Testis (tissue), 3 donors: ENCODE data around the gene CACNG6. TPM values are rescaled to one million over a fixed set of nuclear protein-coding genes. Genes with fewer than 3 reads are reported as not detected.
"Not testable (repeated sequence)": the region's sequence is repeated elsewhere in the genome, so short reads cannot be mapped to it uniquely, and the experiment has no call there.

Source experiments
- DNase-seq: peaks from one replicate; pipeline ENCODE4 v3.0.0-alpha.2; 2019
- H3K27ac ChIP-seq, 2 donors: fragments of 200-600 bp; sonication (generic); one replicate each; pipeline ENCODE4 v1.5.1; 2019
- H3K27me3 ChIP-seq: fragments of 200-600 bp; sonication (generic); one replicate; pipeline ENCODE4 v1.5.1; 2019
- H3K36me3 ChIP-seq: fragments of 200-600 bp; sonication (generic); one replicate; pipeline ENCODE4 v1.5.1; 2017; ENCODE audit warnings: low read depth; ENCODE audit errors: missing control alignments
- H3K4me1 ChIP-seq: fragments of 200-600 bp; sonication (generic); one replicate; pipeline ENCODE4 v1.5.1; 2019
- H3K4me3 ChIP-seq, 2 donors: fragments of 200-600 bp; sonication (generic); one replicate each; pipeline ENCODE4 v1.5.1; 2017 to 2019
- H3K9me3 ChIP-seq: fragments of 200-600 bp; sonication (generic); one replicate; pipeline ENCODE4 v1.5.1; 2017
- POLR2A ChIP-seq: fragments of 450-650 bp; IDR thresholded peaks from one replicate; pipeline ENCODE4 v1.6.1; 2017; ENCODE audit warnings: antibody characterized with exemption, mild to moderate bottlenecking, moderate library complexity
- WGBS, 2 donors: methylation state at CpG; one replicate each; pipeline ENCODE4 v1.1.5; 2018; 5-methylcytosine and 5-hydroxymethylcytosine counted together
- intact Hi-C: fragments of 100-400 bp; cut with DNase I; formaldehyde crosslinking; loops from one replicate; pipeline ENCODE4 v1.15.1; 2023; ENCODE audit warnings: low total_unique reads
- polyA plus RNA-seq: library from polyadenylated mRNA; stranded (reverse); fragments of 350-450 nt; fragmentation: Illumina TruSeq; extraction: RNeasy Lipid Tissue Mini Kit (QIAGEN cat#74804); gene quantifications from one replicate; pipeline ENCODE4 v1.2.3, GENCODE V29; 2014; ENCODE audit warnings: low read depth, low replicate concordance; ENCODE audit not compliant: insufficient read depth
- total RNA-seq, 2 donors: library from RNA; depleted of rRNA; stranded (reverse); fragments of >200 nt; gene quantifications; one replicate each; pipeline ENCODE4 v1.2.3, GENCODE V29; 2016
- TF ChIP-seq, protein P1 (sequence below), 3 experiments: fragments of 450-650 bp in 2 of 3; fragments of 200-600 bp in 1 of 3; sonication (generic) in 1 of 3; IDR thresholded peaks; one replicate each; pipeline ENCODE4 v1.5.1; 2016 to 2019; ENCODE audit warnings: antibody characterized with exemption in 3 of 3, mild to moderate bottlenecking in 2 of 3, moderate library complexity in 1 of 3

CACNG6 gene
- total and polyA plus RNA-seq, 3 donors from 2014 or later, result 2.1 to 5.5 (median 5.3) TPM

DNA sequence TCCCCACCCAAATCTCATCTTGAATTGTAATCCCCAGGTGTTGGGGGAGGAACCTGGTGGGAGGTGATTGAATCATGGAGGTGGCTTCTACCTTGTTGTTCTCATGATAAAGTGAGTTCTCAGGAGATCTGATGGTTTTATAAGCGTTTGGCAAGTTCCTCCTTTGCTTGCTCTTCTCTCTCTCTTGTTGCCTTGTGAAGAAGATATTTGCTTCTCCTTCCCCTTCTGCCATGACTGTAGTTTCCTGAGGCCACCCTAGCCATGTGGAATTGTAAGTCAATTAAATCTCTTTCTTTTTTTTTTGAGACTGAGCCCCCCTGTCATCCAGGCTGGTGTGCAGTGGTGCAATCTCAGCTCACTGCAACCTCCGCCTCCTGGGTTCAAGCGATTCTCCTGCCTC is 37.9 kb downstream of the CACNG6 start:
- intact Hi-C loops, result no loop called here

DNA sequence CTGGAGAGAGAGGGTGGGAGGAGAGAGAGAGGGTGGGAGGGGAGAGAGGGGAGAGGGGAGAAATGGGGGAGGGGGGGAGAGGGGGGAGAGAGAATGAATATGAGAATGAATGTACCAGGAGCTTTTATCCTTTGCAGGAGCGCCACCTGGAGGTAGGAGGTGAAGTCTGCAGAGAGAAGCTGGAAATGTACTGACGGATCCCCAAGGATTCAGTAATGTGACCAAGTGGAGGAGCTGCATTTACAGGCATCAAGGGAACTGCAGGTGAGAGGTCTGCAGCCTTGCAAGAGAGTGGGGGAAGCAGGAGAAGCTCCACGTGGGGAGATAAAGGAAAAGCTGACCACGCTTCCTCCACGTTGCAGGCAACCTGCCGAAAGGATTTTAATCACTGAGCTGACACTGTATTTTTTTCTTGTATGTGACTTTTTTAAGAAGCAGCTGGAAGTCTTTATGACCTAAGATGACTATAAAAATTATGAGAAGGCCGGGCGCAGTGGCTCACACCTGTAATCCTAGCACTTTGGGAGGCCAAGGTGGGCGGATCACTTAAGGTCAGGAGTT is 38.6 kb downstream of the CACNG6 start:
- no peaks in the 10 kb centered on the region for H3K27me3 ChIP-seq
- H3K27ac ChIP-seq, result no peak overlapping the region
- no peak overlapping the region for H3K4me3 ChIP-seq
- intact Hi-C loops, result no loop called here
- H3K36me3 ChIP-seq, result no peaks in the 10 kb centered on the region
- WGBS, 2 donors, result 31 to 37% methylated on average over 9 of the region's 9 CpGs
- DNase-seq, result peak; percentile 80
- TF ChIP-seq, protein P1, sequence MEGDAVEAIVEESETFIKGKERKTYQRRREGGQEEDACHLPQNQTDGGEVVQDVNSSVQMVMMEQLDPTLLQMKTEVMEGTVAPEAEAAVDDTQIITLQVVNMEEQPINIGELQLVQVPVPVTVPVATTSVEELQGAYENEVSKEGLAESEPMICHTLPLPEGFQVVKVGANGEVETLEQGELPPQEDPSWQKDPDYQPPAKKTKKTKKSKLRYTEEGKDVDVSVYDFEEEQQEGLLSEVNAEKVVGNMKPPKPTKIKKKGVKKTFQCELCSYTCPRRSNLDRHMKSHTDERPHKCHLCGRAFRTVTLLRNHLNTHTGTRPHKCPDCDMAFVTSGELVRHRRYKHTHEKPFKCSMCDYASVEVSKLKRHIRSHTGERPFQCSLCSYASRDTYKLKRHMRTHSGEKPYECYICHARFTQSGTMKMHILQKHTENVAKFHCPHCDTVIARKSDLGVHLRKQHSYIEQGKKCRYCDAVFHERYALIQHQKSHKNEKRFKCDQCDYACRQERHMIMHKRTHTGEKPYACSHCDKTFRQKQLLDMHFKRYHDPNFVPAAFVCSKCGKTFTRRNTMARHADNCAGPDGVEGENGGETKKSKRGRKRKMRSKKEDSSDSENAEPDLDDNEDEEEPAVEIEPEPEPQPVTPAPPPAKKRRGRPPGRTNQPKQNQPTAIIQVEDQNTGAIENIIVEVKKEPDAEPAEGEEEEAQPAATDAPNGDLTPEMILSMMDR (IDR thresholded peaks at IDR 0.05), result peak in 2 of 3 experiments; percentile 41 to 60
- no peak for TF ChIP-seq POLR2A
- no peaks in the 10 kb centered on the region for H3K9me3 ChIP-seq
- H3K4me1 ChIP-seq, result no peaks in the 10 kb centered on the region

More for the DNA sequence above, 37.9 kb downstream of the CACNG6 start:
- H3K27ac ChIP-seq, result no peak overlapping the region
- no peak for DNase-seq
- H3K36me3 ChIP-seq, result no peaks in the 10 kb centered on the region
- no peaks in the 10 kb centered on the region for H3K4me1 ChIP-seq
- no peaks in the 10 kb centered on the region for H3K27me3 ChIP-seq
- no peaks in the 10 kb centered on the region for H3K9me3 ChIP-seq
- 69 to 75% methylated on average over 3 of the region's 3 CpGs for WGBS, 2 donors
- H3K4me3 ChIP-seq, result no peak overlapping the region
- TF ChIP-seq POLR2A, result no peak
- TF ChIP-seq, protein P1 (IDR thresholded peaks at IDR 0.05), result no peak

DNA sequence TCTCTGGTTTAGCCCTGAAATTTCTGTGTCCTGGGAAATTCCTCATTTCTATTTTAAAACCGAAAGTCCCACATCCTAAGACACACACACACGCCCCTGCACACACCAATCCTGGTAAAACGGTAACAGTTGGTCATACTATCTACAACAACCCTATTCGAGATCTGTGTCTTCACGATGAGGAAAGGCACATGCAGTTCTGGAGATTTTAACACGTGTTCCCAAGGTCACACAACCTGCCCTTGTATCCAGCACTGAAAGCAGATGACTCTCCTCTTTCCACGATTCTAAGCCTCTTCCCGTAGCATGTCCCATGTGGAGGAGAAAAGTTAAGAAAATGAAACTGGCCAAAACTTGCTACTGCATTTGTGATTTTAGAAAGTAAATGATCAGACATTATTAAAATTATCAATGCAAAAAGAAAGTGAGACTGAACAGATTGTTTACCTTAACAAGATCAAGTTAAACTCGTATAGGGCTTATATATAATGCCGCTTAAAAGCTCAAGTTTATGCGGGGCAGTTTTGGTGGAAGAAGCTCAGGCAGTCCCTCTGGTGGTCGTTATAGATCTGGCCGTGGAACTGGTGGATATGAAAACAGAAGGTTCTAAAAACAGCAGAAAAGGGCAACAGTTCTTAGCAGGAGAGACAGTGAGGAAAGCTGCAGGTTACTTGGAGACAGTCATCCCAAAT is 39.6 kb downstream of the CACNG6 start:
- 42 to 43% methylated on average over 13 of the region's 13 CpGs for WGBS, 2 donors
- Histone ChIP-seq H3K4me3 (no peak overlapping the region), H3K27ac (no peak overlapping the region), H3K36me3 (no peaks in the 10 kb centered on the region), H3K27me3 (no peaks in the 10 kb centered on the region), H3K9me3 (no peaks in the 10 kb centered on the region), H3K4me1 (no peaks in the 10 kb centered on the region)
- intact Hi-C loops, result no loop called here
- no peak for DNase-seq
- TF ChIP-seq, protein P1 (IDR thresholded peaks at IDR 0.05), result peak in 1 of 3 experiments; percentile 26
- TF ChIP-seq POLR2A, result no peak

DNA sequence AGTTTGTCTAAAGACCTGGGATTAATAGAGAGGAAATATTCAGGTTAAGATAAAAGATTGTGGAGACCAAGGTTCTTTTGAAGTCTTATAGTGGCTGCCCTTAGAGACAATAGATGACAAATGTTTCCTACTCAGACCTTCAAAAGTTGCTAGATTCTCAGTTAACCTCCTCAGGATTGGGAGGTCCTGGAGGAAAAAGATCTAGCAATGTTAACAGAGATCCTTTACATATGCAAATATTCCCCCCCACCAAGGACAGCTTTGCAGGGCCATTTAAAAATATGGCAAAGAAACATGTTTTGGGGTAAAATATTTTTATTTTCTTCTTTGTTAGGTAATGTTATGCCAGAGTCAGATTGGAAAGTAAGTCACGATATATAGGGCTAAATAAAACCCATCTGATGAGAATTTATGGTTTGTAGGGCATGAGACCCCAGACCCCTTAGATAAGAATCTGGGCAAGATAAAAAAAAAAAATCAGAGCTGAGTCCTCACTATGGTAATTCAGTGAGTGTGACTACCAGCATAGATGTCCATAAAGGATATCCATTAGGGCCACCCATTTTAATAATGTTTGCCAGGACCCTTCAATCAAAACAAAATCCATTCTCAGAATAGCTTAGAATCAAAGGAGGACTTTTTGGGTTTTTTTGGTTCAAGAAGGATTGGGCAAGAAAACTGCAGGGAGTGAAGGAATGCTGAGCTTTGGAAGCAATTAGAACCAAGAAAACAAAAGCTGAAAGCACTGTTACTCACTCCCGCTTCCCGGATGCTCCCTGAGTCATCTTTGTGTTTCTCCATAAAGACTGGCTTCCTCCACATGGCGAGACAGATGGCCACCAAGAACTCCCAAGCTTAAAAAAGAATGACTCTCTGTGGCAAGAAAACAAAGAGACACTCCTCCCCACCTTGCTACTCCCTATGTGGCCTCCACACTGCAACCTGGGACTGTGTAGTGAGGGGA is 44.1 kb downstream of the CACNG6 start:
- Histone ChIP-seq H3K36me3 (no peaks in the 10 kb centered on the region), H3K4me3 (no peak overlapping the region), H3K27me3 (no peaks in the 10 kb centered on the region), H3K9me3 (no peaks in the 10 kb centered on the region), H3K4me1 (no peaks in the 10 kb centered on the region), H3K27ac (no peak overlapping the region)
- TF ChIP-seq, protein P1 (IDR thresholded peaks at IDR 0.05), result no peak
- TF ChIP-seq POLR2A, result no peak
- no peak for DNase-seq
- intact Hi-C loops, result no loop called here
- 60 to 64% methylated on average over 4 of the region's 4 CpGs for WGBS, 2 donors

DNA sequence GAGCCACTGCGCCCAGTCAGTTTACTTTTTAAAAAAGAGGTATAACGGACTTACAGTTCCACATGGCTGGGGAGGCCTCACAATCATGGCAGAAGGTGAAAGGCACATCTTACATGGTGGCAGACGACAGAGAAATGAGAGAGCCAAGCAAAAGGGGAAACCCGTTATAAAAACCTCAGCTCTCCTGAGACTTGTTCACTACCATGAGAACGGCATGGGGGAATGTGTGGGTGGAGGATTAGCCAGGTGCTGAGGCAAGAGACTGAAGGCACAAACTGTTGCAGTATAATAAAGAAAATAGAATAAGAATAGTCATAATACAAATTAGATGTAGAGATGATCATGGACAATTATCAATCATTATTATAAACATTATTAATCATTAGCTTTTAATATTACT is 45.1 kb downstream of the CACNG6 start:
- H3K9me3 ChIP-seq, H3K27ac ChIP-seq, H3K4me3 ChIP-seq, H3K36me3 ChIP-seq, H3K4me1 ChIP-seq, DNase-seq, H3K27me3 ChIP-seq, intact Hi-C loops: not testable (repeated sequence)
- WGBS, 2 donors, result 79 to 90% methylated on average over 5 of the region's 5 CpGs
